Measurements from ENCODE around the gene SCAF1.
A peak's percentile ranks its signal among the peaks of the same experiment; 100 is the strongest.

The SCAF1 gene, protein sequence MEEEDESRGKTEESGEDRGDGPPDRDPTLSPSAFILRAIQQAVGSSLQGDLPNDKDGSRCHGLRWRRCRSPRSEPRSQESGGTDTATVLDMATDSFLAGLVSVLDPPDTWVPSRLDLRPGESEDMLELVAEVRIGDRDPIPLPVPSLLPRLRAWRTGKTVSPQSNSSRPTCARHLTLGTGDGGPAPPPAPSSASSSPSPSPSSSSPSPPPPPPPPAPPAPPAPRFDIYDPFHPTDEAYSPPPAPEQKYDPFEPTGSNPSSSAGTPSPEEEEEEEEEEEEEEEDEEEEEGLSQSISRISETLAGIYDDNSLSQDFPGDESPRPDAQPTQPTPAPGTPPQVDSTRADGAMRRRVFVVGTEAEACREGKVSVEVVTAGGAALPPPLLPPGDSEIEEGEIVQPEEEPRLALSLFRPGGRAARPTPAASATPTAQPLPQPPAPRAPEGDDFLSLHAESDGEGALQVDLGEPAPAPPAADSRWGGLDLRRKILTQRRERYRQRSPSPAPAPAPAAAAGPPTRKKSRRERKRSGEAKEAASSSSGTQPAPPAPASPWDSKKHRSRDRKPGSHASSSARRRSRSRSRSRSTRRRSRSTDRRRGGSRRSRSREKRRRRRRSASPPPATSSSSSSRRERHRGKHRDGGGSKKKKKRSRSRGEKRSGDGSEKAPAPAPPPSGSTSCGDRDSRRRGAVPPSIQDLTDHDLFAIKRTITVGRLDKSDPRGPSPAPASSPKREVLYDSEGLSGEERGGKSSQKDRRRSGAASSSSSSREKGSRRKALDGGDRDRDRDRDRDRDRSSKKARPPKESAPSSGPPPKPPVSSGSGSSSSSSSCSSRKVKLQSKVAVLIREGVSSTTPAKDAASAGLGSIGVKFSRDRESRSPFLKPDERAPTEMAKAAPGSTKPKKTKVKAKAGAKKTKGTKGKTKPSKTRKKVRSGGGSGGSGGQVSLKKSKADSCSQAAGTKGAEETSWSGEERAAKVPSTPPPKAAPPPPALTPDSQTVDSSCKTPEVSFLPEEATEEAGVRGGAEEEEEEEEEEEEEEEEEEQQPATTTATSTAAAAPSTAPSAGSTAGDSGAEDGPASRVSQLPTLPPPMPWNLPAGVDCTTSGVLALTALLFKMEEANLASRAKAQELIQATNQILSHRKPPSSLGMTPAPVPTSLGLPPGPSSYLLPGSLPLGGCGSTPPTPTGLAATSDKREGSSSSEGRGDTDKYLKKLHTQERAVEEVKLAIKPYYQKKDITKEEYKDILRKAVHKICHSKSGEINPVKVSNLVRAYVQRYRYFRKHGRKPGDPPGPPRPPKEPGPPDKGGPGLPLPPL

DNA sequence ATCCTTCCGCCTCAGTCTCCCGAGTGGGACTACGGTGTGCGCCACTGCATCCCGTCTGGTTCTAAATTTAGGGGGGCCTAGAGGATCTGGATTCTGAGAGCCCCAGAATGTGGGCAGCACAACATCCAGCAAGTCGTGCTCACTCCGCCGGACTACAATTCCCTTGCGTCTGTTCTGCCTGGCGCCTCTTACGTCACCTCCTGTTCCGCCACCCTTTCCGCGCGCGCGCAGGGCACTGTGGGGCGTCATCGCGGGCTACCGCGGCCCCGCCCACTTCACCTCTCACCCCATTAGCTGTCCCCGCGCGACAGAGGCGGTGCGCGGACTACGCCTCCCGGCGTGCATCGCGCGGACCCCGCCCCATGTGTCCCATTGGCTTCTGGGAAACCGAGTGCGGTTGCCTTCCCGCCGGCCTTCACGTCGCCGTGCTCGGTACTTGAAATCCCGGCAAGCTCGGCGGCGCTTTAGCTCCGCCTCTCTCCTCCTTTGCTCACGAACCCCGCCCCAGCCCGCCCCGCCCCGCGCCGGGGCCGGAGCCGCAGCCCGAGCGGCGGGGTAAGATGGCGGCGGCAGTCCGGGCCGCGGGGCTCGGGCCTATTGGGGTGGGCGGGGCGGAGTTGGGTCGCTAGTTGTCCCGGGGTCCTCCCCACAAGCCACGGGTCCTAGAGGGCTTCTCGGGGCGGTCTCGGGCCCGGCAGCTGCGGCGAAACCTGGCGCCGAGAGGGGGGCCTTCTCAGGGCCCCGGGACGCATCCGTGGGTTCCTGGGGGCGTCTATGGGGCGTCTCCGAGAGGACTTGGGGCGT, at the start of gene SCAF1:
SCAF1 (plus strand) TSS at position 522 of the 804 bp plus-strand sequence. CDS start 2,818 bp downstream, outside the sequence.
- DNase-seq = peak; percentile 100

DNA sequence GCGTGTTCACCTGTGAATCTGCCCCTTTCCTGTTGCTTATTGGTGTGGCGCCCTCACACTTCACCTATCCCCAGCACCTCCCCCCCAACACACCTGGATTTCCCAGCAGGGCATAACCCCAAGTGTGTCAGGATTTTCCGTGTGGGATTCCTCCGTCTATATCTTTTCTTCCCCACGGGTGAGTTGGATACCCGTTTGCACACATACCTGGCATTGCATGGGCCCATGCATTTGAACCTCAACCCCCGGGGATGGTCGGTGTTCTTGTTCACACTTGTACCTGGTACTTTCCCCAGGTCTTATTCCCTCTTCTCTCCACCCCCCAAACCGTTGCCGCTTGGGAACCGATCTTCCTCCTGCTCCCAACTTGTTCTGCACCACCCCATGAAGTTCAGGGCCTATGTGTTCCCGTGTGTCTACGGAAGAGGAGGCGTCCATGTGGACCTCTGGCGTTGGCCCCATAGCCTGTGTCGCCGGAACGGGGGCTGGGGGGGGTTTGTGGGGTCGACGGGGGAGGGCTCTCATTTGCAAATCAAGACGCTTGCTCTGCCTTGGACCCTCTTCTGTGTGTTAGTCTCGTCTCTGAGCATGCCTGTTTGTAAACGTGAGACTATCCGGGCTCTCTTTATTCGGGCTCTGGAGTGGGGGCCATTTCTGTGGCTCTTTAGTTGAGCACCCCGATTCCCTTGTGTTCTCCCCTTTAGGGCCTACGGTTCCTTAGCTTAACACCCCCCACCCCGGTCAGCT, 49.4 kb upstream of the SCAF1 start:
- DNase-seq = no peak

DNA sequence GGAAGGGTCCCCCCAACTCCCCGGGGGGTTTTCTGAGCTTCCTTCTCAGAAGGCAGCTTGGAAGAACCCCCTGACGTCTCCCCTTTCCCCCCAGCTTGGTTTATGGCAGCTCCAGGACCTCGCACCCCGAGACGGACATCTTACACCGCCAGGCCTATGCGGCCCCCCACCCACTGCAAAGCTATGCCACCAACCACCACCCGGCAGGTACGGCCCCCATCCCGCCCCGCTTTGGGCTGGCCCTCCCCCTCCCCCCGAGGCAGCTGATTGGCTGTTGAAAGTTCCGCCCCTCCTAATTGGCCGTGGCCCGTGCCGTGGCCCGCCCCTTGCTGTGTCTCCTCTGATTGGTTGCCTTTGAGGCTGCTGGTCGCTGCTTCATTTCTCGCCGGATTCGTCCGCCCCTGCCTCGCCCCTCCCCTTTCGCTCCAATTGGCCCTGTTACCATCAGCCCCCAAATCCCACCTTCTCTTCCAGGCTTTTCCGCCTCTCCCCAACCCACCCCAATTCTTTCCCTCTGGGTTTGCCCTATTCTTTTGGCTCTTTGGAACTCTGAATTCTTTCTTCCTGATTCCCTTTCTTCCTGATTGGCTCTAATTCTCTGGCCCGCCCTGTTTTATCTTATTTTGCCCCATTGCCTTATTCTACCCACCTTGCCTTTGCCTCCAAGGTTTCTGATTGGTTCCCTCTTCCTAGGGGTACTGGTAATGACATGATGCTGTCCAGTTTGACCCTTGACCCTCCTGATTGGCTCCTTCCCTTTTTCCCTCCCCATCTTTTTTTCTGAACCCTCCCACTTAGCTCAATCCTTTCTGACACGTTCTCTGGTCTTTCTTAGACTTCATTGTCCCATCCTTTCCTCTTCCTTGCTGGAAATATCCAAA, 48.5 kb upstream of the SCAF1 start:
- peak; percentile 97 for DNase-seq

DNA sequence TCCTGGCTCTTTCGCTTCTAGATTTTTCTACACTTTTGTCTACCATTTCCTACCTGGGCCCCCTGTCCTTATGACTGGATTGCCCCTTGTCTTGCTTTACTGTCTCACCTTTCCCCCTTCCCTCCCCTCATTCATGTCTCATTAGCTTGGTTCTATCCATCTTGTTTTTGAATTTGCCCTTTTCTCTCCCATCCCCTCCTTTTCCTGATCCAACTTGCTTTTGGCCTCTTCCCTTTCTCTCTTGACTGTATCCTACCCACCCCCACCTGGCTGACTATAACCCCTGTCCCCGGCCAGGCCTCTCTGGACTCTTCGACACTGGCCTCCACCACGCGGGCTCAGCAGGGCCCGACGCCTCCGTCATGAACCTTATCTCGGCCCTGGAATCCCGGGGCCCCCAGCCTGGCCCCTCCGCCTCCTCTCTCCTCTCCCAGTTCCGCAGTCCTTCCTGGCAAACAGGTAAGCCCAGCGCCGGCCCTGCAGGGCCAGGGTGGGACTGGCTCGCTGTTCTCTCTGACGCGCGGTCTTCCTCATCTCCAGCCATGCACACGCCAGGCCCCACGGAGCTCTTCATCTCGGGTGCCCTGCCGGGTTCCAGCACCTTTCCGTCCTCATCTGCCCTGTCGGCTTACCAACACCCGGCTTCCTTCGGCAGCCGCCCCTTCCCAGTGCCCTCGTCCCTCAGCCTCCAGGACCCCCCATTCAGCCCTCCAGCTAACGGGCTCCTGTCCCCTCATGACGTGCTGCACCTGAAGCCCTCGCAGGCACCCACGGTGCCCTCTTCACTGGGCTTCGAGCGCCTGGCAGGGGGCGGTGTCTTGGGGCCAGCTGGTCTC, 47.6 kb upstream of the SCAF1 start:
- no peak for DNase-seq

DNA sequence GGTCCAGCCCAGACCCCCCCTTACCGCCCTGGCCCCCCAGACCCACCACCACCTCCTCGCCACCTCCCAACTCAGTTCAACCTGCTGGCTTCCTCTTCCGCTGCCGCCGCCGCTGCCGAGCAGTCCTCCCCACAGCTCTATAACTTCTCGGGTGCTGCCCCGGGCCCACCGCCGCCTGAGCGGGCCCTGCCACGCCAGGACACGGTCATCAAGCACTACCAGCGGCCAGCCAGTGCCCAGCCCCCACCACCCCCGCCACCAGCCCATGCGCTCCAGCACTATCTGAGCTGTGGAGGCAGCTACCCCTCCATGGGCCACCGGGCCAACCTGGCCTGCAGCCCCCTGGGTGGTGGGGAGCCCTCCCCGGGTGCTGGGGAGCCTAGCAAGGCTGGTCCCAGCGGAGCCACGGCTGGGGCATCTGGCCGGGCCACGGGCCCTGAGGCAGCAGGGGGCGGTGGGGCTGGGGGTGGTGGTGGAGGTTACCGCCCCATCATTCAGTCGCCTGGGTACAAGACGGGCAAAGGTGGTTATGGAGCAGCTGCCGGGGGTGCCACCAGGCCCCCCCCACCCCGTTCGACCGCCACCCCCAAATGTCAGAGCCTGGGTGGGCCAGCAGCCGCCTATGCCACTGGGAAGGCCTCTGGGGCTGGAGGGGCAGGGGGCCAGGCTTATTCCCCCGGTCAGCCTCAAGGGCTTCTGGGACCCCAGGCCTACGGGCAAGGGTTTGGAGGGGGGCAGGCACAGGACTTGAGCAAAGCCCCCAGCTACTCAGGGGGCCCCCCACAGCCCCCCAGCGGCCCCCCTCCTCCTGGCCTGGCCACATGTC, 46.8 kb upstream of the SCAF1 start:
- DNase-seq = no peak

DNA sequence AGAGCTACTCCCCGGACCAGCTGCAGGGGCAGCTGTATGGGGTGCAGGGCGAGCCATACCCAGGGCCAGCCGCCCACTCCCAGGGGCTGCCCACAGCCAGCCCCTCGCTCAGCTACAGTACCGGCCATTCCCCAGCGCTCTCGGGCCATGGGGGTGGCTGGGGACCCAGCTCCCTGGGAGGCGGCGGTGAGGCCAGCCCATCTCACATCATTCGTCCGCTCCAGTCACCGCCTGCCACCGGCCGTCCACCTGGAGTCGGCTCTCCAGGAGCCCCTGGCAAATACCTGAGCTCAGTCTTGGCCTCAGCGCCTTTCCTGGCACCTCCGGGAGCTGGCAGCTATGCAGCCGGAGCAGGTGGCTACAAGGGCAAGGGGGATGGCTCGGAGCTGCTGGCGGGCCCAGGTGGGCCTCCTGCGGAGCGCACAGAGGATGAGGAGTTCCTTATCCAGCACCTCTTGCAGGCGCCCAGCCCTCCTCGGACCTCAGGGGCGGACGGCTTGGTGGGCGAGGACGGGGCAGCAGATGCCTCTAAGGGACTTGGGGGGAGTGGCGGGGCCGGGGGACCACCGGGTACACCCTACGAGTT, 46.1 kb upstream of the SCAF1 start:
- no peak for DNase-seq

DNA sequence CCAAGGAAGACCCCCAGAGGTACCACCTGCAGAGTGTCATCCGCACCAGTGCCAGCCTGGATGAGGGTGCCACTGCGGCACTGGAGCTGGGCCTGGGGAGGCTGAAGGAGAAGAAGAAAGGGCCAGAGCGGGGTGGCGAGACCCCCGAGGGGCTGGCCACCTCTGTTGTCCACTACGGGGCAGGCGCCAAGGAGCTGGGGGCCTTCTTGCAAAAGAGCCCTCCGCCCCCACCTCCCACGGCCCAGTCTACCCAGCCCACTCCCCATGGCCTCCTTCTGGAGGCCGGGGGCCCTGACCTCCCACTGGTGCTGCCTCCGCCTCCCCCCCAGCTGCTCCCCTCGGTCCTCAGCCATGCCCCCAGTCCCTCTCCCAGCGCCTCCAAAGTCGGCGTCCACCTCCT, 45.6 kb upstream of the SCAF1 start:
- DNase-seq = no peak

DNA sequence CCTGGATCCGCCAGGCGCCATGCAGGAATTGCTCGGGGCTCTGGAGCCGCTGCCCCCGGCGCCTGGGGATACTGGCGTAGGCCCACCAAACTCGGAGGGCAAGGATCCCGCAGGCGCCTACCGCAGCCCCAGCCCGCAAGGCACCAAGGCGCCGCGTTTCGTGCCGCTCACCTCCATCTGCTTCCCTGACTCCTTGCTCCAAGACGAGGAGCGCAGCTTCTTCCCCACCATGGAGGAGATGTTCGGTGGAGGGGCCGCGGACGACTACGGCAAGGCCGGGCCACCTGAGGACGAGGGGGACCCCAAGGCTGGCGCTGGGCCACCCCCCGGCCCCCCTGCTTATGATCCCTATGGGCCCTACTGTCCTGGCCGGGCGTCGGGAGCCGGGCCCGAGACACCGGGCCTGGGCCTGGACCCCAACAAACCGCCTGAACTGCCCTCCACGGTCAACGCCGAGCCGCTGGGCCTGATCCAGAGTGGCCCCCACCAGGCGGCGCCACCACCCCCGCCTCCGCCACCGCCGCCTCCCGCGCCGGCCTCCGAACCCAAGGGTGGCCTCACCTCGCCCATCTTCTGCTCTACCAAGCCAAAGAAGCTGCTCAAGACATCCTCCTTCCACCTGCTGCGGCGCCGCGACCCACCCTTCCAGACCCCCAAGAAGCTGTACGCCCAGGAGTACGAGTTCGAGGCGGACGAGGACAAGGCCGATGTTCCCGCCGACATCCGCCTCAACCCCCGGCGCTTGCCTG, 44.9 kb upstream of the SCAF1 start:
- no peak for DNase-seq

DNA sequence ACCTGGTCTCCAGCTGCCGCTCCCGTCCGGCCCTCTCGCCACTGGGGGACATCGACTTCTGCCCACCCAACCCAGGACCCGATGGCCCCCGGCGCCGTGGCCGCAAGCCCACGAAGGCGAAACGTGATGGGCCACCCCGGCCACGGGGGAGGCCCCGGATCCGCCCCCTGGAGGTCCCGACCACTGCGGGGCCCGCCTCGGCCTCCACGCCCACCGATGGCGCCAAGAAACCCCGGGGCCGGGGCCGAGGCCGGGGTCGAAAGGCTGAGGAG, 44.4 kb upstream of the SCAF1 start:
- no peak for DNase-seq

DNA sequence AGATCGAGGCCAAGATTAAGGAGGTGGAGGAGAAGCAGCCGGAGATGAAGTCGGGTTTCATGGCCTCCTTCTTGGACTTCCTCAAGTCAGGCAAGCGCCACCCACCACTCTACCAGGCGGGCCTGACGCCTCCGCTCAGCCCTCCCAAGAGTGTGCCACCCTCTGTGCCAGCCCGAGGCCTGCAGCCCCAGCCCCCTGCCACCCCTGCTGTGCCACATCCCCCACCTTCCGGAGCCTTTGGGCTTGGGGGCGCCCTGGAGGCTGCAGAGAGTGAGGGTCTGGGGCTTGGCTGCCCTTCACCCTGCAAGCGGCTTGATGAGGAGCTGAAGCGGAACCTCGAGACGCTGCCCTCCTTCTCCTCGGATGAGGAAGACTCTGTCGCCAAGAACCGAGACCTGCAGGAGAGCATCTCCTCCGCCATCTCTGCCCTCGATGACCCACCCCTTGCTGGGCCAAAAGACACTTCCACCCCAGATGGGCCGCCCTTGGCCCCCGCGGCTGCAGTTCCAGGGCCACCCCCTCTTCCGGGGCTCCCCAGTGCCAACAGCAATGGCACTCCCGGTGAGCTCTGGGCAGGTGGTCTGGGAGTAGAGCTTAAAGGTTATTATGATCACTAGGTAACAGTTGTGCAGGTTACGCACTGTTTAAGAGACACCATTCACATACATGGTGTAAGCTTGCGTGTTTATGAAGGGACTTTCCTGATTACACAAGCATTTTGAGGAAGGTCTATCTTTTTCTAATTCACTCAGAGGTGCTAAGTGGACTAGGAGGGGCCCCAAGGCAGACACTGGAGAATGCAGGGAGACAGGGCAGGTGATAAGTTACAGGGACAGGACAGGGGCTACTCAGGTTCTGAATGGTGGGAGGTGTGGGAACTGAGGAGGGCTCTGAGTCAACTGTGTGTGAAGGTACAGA, 42.4 kb upstream of the SCAF1 start:
- no peak for DNase-seq

DNA sequence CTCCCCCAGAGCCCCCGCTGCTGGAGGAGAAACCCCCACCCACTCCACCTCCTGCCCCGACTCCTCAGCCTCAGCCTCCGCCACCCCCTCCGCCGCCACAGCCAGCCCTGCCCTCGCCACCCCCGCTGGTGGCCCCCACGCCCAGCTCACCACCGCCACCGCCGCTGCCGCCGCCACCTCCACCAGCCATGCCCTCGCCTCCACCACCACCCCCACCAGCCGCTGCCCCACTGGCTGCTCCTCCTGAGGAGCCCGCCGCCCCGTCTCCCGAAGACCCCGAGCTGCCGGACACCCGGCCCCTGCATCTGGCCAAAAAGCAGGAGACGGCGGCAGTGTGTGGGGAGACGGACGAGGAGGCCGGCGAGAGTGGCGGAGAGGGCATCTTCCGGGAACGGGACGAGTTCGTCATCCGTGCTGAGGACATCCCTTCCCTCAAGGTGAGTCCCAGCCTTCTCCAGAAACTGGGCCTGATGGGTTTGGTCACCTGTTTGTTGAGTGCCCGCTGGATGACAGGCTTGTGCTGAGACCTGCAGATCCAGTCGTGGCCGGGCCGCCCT, 40.4 kb upstream of the SCAF1 start:
- DNase-seq = no peak

DNA sequence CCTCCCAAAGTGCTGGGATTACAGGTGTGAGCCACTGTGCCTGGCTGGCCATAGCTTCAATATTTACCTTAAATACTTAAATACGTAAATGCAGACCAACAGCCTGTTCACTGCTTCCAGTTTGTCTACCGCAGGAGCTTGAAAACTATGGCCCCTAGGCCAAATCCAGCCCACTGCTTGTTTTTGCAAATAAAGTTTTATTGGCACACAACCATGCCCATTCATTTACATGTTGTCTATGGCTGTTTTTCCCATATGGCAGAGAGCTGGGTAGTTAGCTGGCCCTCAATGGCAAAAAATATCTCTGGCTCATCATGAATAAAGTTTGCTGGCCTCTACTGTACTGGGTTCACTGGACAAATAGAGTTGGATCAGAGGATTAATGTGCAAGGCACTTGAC, 39.2 kb upstream of the SCAF1 start:
- no peak for DNase-seq

DNA sequence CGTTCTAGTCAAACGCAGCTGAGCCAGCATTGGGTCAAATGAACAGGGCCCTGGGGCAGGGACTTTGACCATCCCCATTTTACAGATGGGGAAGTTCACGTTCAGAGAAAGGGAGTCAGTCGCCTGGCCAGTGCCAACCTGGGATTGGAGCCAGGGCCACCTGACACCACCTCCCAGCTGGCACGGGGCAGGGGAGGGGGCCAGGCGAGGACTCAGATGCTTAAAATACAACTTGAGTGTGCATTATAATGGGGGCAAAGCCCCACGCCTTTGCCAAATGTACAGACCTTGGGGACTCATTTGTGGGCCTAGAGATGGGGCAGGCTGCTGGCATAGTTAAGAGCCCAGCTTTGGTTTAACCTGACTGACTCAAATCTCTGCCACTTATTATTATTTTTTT, 36.4 kb upstream of the SCAF1 start:
- no peak for DNase-seq

DNA sequence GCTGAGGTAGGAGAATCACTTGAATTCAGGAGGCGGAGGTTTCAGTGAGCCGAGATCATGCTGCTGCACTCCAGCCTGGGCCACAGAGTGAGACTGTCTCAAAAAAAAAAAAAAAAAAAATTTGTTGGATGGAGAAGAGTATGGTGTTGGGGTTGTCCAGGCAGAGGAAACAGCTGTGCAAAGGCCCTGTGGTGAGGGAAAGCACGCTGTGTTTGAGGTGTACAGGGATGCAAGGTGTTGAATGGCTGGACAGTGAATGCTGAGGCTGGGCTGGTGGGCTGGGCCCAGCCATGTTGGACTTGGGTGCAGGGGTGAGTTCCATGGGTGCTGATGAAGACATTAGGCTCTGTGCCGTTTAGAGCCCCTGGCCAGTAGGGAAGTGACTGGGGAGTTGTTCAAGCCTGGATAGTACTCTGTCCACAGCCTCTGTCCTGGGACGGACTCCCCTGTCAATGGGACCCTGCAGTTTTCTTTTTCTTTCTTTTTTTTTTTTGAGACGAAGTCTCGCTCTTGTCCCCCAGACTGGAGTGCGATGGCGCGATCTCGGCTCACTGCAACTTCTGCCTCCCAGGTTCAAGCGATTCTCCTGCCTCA, 32.4 kb upstream of the SCAF1 start:
- DNase-seq = no peak

DNA sequence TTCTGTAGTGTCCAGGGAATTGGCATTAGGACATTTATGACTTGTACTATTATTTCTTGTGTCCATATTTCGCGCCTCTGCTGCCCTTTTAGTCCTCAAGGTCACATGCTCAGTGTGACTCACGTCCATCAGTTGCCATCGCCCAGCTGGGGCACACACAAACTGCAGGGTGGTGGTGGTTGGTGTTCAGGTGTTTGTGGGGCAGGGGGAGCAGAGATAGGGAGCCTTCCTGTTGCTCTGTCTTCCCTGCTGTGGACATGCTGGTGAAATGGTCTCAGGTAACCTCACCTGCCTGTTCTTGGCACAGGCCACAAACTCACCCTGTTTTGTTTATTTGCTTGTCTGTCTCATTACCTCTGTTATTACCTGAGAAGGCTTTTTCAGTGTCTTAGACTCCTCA, 28.6 kb upstream of the SCAF1 start:
- no peak for DNase-seq

Data from activated effector memory CD4-positive, alpha-beta T cell treated with anti-CD3 and anti-CD28 coated beads, Interleukin-2, amount 50 U/mL, for 16 hours (primary cell).